K562 (cell line): ENCODE data around the gene STRN3.

Experiments used
- FOSL1 ChIP-seq: fragments of 200-800 bp; sonication (Bioruptor generic); conservative IDR thresholded peaks from 2 replicates; pipeline ENCODE4 v1.6.1; 2016; ENCODE audit warnings: missing genetic modification characterization, missing compliant biosample characterization
- JUN ChIP-seq, 2 experiments: sonication (generic) in 1 of 2; formaldehyde crosslinking in 1 of 2; IDR thresholded peaks; 2 replicates each; pipeline versions ENCODE4 v1.6.1 to v1.8.0; 2012 to 2022; ENCODE audit warnings: borderline replicate concordance in 2 of 2, mild to moderate bottlenecking in 2 of 2, improper control_type of control experiment in 1 of 2, low read depth in 1 of 2, low read length in 1 of 2, missing genetic modification reagents in 1 of 2
- MXI1 ChIP-seq: IDR thresholded peaks from 2 replicates; pipeline ENCODE4 v1.6.1; 2011; ENCODE audit warnings: low read depth, mild to moderate bottlenecking, improper control_type of control experiment, low read length
- POLR2A ChIP-seq: fragments of 450-650 bp; conservative IDR thresholded peaks from 2 replicates; pipeline ENCODE4 v1.6.1; 2016
- RBM22 ChIP-seq: fragments of 200-400 bp; formaldehyde crosslinking; IDR thresholded peaks from 2 replicates; pipeline ENCODE4 v1.6.1; 2018; ENCODE audit warnings: low read length, low read depth; ENCODE audit not compliant: poor library complexity, severe bottlenecking
- SP1 ChIP-seq: sonication (generic); formaldehyde crosslinking; IDR thresholded peaks from 2 replicates; pipeline ENCODE4 v1.8.1; 2022; ENCODE audit warnings: mild to moderate bottlenecking, missing genetic modification reagents
- ZBED1 ChIP-seq: IDR thresholded peaks from 2 replicates; pipeline ENCODE4 v1.6.1; 2014
- ZFP36 ChIP-seq: fragments of 150-350 bp; IDR thresholded peaks from 2 replicates; pipeline ENCODE4 v1.6.1; 2018; ENCODE audit warnings: low read length, low read depth; ENCODE audit not compliant: partially characterized antibody
- ZNF197 ChIP-seq: fragments of 200-800 bp; sonication (Bioruptor generic); IDR thresholded peaks from 2 replicates; pipeline ENCODE4 v1.6.1; 2016; ENCODE audit warnings: low read depth, missing genetic modification characterization, missing compliant biosample characterization
- ZNF263 ChIP-seq: sonication (generic); formaldehyde crosslinking; IDR thresholded peaks from 2 replicates; pipeline ENCODE4 v1.8.0; 2022; ENCODE audit warnings: mild to moderate bottlenecking, missing genetic modification reagents, borderline replicate concordance
- ZNF766 ChIP-seq: fragments of 200-800 bp; sonication (Bioruptor generic); conservative IDR thresholded peaks from 2 replicates; pipeline ENCODE4 v1.6.1; 2016; ENCODE audit warnings: missing genetic modification characterization, missing compliant biosample characterization
- TF ChIP-seq, protein P1 (sequence below): sonication (generic); formaldehyde crosslinking; IDR thresholded peaks from 2 replicates; pipeline ENCODE4 v1.9.0; 2022; ENCODE audit warnings: mild to moderate bottlenecking, missing genetic modification reagents
- TF ChIP-seq, protein P2 (sequence below): fragments of 250-450 bp; sonication (Bioruptor Pico); IDR thresholded peaks from 2 replicates; pipeline ENCODE4 v1.4.0; 2020; ENCODE audit warnings: mild to moderate bottlenecking, moderate library complexity
- TF ChIP-seq, protein P3 (sequence below): fragments of 200-800 bp; sonication (Bioruptor generic); IDR thresholded peaks from 2 replicates; pipeline ENCODE4 v1.6.1; 2017; ENCODE audit warnings: missing genetic modification characterization, missing compliant biosample characterization

DNA sequence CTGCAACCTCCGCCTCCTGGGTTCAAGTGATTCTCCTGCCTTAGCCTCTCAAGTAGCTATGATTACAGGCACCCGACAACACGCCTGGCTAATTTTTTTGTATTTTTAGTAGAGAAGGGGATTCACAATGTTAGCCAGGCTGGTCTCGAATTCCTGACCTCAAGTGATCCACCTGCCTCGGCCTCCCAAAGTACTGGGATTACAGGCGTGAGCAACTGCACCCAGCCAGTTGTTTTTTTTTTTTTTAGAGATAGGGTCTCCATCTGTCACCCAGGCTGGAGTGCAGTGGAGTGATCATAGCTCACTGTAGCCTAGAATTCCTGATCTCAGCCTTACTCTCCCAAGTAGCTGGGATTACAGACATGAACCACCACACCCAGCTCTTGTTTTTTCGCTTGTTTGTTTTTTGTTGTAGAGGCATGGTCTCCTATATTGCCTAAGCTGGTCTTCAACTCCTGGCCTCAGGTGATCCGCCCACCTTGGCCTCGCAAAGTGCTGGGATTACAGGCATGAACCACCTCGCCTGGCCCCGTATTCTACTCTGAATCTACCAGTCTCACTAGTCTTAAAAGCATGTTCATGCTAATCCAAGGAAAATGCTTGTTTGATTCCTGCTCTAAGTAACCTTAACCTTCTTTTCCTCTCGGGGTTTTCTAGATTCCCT lies 31.7 kb upstream of the STRN3 start:
- no peak for TF ChIP-seq JUN (IDR thresholded peaks at IDR 0.05; ENCODE audit: borderline replicate concordance, low read depth, low read length)
- TF ChIP-seq JUN (CRISPR knock-in tag; IDR thresholded peaks at IDR 0.05; ENCODE audit: borderline replicate concordance) = no peak
- no peak for TF ChIP-seq ZBED1
- TF ChIP-seq RBM22 = no peak
- TF ChIP-seq, protein P1, sequence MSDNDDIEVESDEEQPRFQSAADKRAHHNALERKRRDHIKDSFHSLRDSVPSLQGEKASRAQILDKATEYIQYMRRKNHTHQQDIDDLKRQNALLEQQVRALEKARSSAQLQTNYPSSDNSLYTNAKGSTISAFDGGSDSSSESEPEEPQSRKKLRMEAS (CRISPR knock-in tag) = no peak
- TF ChIP-seq, protein P2, sequence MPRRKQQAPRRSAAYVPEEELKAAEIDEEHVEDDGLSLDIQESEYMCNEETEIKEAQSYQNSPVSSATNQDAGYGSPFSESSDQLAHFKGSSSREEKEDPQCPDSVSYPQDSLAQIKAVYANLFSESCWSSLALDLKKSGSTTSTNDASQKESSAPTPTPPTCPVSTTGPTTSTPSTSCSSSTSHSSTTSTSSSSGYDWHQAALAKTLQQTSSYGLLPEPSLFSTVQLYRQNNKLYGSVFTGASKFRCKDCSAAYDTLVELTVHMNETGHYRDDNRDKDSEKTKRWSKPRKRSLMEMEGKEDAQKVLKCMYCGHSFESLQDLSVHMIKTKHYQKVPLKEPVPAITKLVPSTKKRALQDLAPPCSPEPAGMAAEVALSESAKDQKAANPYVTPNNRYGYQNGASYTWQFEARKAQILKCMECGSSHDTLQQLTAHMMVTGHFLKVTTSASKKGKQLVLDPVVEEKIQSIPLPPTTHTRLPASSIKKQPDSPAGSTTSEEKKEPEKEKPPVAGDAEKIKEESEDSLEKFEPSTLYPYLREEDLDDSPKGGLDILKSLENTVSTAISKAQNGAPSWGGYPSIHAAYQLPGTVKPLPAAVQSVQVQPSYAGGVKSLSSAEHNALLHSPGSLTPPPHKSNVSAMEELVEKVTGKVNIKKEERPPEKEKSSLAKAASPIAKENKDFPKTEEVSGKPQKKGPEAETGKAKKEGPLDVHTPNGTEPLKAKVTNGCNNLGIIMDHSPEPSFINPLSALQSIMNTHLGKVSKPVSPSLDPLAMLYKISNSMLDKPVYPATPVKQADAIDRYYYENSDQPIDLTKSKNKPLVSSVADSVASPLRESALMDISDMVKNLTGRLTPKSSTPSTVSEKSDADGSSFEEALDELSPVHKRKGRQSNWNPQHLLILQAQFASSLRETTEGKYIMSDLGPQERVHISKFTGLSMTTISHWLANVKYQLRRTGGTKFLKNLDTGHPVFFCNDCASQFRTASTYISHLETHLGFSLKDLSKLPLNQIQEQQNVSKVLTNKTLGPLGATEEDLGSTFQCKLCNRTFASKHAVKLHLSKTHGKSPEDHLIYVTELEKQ = no peak
- TF ChIP-seq SP1 = no peak
- TF ChIP-seq, protein P3, sequence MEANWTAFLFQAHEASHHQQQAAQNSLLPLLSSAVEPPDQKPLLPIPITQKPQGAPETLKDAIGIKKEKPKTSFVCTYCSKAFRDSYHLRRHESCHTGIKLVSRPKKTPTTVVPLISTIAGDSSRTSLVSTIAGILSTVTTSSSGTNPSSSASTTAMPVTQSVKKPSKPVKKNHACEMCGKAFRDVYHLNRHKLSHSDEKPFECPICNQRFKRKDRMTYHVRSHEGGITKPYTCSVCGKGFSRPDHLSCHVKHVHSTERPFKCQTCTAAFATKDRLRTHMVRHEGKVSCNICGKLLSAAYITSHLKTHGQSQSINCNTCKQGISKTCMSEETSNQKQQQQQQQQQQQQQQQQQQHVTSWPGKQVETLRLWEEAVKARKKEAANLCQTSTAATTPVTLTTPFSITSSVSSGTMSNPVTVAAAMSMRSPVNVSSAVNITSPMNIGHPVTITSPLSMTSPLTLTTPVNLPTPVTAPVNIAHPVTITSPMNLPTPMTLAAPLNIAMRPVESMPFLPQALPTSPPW (CRISPR knock-in tag) = no peak
- TF ChIP-seq POLR2A = no peak
- TF ChIP-seq ZFP36 = no peak
- TF ChIP-seq ZNF766 (CRISPR knock-in tag) = no peak
- TF ChIP-seq FOSL1 = no peak
- no peak for TF ChIP-seq MXI1
- TF ChIP-seq ZNF197 (CRISPR knock-in tag) = no peak
- TF ChIP-seq ZNF263 (CRISPR knock-in tag) = no peak
